ENCODE results near the gene MESP1.

GRCh38 chr15:89759835-89760234 is 8.8 kb upstream of the MESP1 start:
- TF ChIP-seq SUZ12 (IDR thresholded peaks at IDR 0.05; ENCODE audit: extremely low read depth, insufficient read depth, insufficient read length), result no peak
- TF ChIP-seq ZNF274 (IDR thresholded peaks at IDR 0.05; ENCODE audit: low read depth, low read length), result no peak

Measured in NT2/D1 (cell line).